HG03457 (cell line): ENCODE data around the gene NUP93.
"Not testable (repeated sequence)": the region's sequence is repeated elsewhere in the genome, so short reads cannot be mapped to it uniquely, and the experiment has no call there.

Source experiments
- ATAC-seq: cut with Tn5 transposase; IDR thresholded peaks from one replicate; pipeline ENCODE4 v1.9.1; 2021; ENCODE audit warnings: moderate number of reproducible peaks; ENCODE audit not compliant: unreplicated experiment

Gene NUP93

DNA sequence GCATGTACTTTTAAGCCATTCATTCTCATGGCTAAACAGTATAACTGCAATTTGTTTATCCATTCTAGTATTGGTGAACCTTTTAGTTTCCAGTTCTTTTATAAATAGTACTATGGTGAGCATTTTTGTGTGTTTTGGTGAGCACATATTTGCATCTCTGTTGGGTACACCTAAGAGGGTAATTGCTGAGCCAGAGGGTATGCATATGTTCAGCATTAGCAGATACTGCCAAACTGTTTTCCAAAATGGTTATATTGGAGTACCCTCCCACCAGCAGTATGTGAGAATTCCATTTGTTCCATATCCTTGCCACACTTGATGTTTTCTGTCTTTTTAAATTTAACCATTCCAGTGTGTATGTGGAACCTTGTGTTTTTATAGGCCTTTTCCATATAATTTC, 81.0 kb downstream of the NUP93 start:
- no peak for ATAC-seq

DNA sequence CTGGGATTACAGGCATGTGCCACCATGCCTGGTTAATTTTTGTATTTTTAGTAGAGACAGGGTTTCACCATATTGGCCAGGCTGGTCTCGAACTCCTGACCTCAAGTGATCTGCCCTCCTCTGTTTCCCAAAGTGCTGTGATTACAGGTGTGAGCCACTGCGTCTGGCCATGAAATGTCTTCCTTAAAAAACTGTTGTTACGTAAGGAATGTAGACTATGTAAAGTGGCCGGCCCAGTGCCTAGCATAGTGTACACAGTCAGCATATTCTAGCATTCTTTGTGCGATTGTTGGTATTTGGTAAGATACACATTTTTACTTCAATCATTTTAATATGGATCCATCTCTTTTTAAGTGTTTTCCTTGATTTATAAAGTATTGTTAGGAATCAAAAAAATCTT, 81.7 kb downstream of the NUP93 start:
- not testable (repeated sequence) for ATAC-seq

DNA sequence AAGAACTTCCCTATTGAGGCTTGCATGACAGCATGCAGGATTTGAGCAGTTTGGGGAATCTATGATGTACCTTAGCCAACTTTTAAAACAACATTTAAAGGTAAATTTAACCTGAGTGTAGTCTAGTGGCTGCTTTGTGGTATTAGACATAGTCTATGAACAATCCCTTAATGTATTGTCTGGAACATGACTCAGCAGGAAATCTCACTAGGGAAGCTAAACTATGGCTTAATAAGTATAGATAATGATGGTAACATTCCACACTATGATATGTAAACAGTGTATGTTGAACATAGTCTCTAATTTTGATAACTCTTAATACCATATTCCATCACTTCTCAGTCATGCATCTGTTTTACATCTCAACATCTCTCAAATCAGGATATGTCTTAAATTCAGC, 83.0 kb downstream of the NUP93 start:
- no peak for ATAC-seq

DNA sequence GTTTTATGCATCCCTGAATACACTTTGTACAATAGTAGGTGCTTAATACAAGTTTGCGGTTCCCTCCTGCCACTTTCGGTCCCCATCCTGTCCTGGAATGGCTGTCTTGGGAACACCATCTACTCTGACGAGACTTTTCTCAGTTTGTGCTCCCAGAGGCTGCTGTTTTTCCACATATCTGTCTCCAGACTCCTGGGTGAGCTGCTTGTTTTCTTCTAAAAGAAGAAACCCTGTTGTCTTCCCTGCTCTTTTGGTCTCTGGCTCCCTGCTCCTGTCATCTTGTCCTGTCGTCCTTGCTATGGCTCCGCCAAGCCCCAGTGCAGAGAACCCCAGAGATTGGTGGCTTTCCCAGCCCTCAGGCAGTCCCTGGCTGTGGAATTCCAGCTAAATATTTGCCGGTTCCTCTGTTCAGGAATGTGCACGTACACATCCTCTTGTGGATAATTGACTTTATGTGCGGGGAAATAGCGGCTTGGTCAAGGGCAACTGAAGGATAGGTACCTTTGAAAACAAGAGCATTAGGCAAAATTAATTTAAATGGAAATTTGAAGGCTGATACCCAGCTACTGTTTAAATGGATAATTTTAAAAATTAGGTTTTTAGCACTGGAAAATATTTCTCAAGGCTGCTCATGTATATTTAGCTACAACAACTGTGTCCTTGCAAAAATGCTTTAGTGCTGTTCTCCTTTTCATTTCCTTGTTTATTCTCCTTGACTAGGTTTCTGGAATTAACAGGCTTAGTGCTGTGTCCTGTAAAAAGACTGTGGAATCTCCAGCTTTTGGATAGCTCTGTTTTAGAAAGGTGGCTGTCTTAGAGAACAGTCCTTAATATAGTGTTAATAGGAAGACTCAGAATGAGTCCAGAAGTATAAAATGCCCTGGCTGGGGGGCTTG, 84.9 kb downstream of the NUP93 start:
- ATAC-seq = no peak

DNA sequence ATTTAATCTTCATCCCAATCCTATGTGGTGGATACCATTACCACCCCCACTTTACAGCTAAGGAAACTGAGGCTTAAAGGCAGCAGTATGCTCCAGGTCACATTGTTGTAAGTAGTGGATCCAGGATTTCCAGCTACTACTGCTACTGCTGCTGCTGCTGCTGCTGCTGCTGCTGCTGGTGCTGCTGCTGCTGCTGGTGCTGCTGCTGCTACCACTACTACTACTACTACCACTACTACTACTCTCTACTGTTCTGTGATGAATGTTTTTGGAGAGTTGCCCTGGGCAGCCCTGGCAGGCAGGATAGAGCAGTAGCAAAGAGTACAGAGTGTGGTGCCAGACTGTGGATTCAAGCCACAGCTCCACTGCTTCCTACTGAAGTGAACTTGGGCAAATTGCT, 85.8 kb downstream of the NUP93 start:
- no peak for ATAC-seq

DNA sequence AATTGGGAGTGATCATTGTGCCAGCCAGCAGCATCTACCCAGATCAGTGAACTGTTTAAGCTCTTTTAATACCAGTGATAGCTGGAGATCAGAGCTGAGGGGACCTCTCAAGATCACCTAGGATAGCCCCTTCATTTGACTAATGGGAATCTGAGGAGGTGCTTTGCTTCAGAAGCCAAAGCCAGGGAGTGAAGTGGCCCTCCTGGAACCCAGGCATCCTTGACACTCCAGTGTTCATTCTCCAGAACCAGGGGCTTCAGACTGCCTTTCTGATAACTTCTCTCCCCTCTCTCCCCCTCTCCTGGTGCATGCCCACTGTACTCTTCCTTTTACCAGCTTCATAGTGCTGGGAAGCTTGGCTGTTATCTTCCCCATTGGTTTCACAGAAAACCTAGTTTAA, 87.1 kb downstream of the NUP93 start:
- no peak for ATAC-seq

DNA sequence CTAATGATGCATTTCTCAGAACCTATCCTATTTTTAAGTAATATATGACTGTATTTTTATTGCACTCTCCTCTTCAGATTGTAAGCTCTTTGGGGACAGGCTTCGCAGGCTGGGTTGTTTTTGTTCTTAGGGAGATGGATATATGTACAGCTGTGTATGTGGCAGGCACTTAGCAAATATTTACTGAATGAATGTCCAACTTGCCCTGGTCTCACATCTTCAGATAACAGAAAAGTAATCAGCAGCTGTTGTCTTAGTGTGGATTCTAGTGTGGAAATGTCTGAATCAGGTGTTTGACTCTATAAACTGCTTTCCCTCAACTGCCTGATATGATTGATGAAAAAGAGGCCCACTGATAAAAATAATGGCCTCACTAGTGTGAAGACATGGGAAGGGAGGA, 88.0 kb downstream of the NUP93 start:
- ATAC-seq = no peak

DNA sequence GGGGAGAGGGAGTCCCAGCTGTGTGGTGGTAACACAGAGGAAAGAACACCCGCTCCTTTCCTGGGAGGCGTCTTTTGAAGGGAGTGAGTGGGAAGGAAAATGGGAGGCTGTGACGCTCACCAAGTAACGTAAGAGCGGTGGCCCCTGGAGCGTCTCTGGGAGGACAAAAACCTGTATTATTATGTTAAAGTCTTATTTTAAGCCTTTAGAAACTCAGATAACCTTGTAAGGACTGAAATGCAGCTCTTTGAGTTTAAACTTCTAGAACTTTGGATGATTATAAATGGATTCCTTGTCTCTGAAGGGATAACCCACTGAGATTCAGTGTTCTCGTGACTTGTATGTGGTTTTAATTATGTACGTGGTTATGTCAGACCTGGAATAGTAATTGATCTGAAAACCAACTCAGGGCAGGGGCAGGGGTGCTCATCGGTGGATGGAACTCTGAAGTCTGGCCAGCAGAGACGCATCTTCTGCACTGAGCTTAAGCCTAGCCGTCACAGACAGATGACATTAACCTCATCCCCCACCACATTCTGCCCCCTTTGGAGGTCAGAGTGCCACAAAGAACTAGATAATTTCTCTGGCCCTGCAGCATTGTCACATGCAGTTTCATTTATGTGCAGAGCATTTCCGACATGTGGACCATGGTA, 93.3 kb downstream of the NUP93 start:
- ATAC-seq = no peak

DNA sequence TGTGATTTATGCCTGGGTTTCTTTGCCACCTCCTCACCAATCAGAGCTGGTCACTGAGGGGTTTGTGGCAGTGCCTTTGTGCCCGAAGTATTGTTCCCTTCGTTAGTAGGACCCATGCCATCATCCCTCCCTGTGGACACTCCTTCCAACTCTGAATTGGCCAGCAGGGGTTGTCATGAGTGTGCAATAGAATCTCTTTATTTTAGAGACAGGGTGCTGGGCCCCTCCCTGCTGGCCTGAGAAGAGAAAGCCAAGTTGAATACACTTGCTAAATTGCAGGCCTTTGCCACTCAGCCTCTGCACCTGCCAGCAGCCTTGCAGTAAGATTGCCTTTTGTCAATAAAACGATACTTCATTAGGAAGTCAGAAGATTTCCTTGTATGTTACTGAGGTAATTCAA, 94.4 kb downstream of the NUP93 start:
- no peak for ATAC-seq

DNA sequence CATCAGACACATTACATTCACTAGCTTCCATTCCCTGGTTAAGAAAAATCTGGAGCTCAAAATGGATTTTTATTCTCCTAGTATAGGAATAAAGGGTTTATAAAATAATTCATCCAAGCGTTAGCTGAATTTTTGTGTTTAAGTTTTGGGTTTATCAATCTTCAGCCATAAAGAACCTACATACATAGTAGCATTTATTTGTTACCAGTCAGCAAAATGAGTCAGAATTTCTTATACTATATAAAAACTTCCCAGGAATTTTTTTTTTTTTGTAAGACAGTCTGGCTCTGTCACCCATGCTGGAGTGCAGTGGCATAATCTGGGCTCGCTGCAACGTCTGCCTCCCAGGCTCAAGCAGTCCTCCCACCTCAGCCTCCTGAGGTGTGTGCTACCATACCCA, 94.9 kb downstream of the NUP93 start:
- no peak for ATAC-seq

DNA sequence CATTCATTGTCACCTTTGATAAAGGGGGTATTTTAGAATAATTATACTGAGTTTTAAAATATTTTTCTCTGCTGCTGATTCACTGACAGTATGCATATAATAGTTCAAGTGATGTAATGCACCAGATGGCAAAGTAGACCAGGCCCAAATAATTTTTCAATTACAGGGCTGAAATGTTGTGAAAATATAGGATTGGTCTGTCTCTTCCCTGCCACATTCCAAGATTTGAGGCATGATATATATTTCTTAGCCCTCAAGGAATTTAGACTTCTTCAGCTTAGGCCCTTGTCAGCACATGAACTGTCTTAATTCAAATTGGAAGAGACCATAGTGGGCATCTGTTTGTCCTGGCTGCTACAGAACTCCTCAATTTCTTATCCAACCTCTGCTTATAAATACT, 95.9 kb downstream of the NUP93 start:
- ATAC-seq = no peak

DNA sequence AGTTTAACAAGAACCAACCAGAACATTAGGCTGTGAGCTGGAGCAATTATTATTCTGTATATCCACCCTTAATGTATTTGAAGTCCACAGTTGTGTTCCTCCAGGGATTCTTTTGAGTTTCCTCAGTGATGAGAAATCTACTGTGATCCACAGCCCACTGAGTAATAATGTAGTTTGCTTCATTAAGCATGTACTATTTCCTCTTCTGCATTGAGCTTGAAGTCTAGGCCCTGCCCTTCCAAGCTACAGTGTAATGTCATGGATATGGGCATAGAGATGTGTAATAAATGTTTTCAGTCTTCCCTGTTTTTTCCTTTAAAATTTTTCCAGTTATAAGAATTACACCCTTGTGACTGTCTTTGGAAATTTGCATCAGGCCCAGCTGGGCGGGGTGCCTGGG, 98.7 kb downstream of the NUP93 start:
- no peak for ATAC-seq

DNA sequence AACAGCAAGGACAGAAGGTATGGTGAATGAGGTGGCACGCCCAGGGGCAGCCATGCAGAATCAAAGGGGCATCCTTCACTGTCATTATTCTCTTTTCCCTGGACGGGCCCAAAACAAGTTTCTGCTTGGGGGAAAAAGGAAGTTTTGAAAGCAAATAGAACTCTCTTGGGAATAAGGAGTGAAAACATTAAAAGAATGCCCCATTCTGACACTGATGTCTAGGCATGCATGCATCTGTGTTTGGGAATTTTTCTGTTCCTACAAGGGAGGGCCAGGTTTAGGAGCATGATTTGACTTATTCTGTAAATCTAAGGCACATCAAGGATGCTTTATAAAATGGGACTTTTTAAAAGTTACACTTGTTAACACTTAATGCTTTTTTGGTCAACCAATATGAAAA, 100.7 kb downstream of the NUP93 start:
- no peak for ATAC-seq

DNA sequence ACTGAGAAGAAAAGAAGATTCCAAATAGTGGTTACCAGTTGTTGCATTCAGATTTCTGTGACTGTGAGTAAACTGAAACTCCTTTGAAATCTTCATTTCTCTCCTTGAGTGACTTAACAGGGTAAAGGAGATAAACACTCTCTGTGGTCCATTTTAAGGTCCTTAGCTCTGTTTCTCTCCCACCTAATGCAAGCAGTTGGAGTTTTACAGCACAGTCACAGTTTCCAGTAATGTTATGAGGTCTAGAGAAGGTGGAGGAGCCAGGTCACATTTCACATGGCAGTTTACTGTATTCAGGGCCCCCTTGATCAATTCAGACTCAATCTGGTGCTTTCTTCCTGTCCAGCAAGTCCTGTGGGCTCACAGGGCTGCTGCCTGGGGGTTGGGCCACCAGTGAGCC, 102.8 kb downstream of the NUP93 start:
- no peak for ATAC-seq

DNA sequence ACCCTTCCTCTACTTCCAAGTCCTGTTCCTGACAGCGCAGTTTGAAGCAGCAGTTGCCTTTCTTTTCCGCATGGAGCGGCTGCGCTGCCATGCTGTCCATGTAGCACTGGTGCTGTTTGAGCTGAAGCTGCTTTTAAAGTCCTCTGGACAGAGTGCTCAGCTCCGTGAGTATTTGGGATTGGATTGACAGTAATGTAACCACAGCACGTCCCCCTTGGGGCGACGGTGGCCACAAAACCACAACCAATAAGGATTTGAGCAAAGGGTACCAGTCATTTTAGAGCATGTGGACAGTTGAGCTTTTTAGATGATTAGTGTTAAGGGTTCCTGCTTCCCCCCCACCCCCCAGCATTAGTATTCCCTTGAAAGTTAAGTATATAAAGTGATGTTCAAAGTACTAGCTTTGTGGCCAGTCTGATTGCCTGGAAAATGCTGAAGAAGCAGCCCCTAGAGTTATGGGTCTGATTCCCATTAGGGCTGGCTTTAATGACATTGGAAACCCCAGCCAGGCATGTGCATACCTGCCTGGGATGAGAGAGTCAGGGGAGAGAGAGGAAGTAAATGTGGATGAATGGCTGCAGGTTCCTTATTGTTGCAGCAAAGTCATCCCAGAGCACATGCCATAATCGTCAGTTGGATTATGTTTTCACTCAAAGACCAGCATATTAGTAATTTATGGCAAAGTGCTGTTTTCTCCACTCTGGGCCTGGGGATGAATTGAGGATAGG, 103.5 kb downstream of the NUP93 start:
- ATAC-seq = no peak

DNA sequence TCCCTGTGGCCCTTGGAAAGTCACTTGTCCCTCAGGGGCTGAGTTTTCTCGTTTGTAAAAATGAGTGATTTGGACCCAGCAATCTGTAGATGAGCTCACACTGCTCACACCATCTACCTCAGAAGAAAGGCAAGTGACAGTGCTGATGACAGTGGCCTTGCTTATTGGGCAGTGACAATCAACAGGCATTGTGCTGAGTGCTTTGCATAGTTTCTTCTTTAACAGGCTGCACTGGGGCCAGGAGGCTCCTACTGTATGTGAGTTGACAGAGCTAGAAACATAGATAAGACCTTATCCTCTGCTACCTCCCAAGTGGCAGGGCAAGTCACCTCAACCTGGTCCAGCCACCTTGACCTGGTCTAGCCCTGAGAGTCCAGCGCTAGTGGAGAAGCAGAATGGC, 105.4 kb downstream of the NUP93 start:
- no peak for ATAC-seq

DNA sequence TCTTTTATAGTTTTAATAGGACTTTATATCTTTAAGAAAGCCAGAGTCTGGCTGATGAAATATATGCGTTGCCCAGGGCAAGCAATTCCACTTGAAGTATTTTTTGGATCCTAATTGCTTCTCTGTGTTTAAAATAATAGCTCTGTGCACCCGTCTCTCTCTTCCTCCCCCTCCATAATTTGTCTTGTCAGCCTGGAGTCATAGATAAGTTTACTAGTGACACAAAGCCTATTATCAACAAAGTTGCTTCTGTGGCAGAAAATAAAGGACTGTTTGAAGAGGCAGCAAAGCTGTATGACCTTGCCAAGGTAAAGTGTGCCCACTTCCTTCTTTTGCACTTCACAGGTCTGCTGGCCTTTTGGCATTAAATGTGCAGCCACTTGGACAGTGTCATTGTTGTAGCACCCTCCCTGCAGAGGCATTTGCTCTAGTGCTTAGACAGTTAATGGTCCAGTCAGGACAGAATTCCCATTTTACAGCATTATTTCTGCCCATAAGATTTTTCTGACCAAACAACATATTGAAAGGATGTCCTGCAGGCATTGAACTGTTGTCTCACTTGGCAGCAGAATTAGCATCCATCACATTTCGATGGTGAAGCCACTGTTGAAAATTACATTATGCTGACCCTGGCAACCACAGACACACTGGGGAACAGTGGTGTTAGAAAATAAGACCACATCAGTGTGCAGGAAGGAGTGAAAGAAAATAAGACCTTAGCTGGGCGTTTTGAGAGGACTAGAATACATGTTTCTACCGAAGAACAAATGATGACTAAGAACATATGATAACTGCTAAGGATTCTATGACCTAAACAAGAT, 106.7 kb downstream of the NUP93 start:
- ATAC-seq = no peak

DNA sequence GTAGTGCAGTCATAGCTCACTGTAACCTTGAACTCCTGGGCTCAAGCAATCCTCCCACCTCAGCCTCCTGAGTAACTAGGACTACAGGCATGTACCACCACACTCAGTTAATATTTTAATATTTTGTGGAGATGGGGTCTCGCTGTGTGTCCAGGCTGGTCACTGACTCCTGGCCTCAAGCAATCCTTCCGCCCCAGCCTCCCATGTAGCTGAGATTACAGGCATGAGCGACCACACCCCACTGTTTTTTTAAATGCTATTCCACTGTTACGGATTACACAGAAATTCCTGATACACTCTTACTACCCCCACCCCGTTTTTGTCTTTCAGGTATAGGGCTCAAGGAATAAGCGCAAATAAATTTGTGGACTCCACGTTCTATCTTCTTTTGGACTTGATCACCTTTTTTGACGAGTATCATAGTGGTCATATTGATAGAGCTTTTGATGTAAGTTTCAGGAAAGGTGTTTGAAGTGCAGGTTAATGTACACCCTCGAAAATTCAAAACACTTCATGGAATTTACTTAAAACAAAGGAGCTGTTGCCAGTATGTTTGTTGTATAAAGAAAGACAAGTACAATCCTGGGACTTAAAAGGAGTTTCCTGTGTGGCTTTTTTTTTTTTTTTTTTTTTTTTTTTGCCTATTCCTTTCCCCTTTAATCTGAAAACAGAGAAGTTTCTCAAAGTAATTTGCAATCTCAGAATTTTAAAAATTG, 108.9 kb downstream of the NUP93 start:
- no peak for ATAC-seq

DNA sequence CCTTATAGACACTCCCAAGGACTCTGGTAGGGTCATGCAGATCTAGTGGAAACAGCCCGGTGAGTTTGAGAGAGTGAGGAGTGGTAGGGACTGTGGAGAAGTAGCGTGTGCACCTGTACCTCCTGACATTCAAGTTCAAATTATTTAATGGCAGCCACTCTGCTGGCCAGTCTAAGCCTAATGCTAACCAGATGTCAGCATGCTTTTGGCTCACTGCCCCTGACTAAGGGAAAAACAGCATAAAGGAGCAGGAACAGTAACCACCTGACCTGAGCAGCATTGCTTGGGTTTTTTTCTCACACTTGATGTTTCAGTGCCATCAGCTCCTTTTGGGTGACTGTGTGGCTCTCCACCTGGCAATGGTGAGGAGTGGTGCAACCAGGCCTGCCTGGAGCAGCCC, 111.3 kb downstream of the NUP93 start:
- ATAC-seq = no peak

DNA sequence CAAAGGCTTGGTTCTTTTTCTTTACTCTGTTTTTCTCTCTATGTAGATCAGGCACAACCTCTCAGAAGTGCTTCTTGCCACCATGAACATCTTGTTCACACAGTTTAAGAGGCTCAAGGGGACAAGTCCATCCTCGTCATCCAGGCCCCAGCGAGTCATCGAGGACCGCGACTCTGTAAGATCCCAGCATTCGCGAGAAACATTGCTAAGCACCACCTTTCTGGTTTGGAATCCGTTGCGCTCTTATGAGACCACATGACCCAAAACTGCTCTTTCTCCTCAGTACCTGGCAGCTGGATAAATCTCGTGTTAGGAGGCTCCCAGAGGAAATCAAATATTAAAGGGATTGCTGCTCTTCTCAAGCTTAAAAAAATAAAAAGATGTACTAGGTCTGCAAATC, 111.7 kb downstream of the NUP93 start:
- no peak for ATAC-seq
